Osteocyte (in vitro differentiated cells): ENCODE results near the gene TCF7L1. TPM values are rescaled to one million over a fixed set of nuclear protein-coding genes. Genes with fewer than 3 reads are reported as not detected.
A peak's percentile ranks its signal among the peaks of the same experiment; 100 is the strongest.
"Not testable (repeated sequence)": the region's sequence is repeated elsewhere in the genome, so short reads cannot be mapped to it uniquely, and the experiment has no call there.

ENCODE experiments used
- DNase-seq: peaks from one replicate; pipeline ENCODE4 v3.0.0; 2021; ENCODE audit warnings: mixed read lengths; ENCODE audit not compliant: unreplicated experiment; ENCODE audit errors: extremely low spot score
- H3K27ac Mint-ChIP-seq: one replicate; pipeline ENCODE4 v1.8.0; 2021; ENCODE audit warnings: mild to moderate bottlenecking, mixed read lengths; ENCODE audit not compliant: unreplicated experiment
- H3K27me3 Mint-ChIP-seq: one replicate; pipeline ENCODE4 v1.8.0; 2021; ENCODE audit warnings: mixed read lengths; ENCODE audit not compliant: unreplicated experiment
- H3K36me3 Mint-ChIP-seq: one replicate; pipeline ENCODE4 v1.8.0; 2021; ENCODE audit warnings: mixed read lengths; ENCODE audit not compliant: unreplicated experiment
- H3K4me1 Mint-ChIP-seq: one replicate; pipeline ENCODE4 v1.8.0; 2021; ENCODE audit warnings: mixed read lengths; ENCODE audit not compliant: unreplicated experiment
- H3K4me3 Mint-ChIP-seq: one replicate; pipeline ENCODE4 v1.8.0; 2021; ENCODE audit warnings: mild to moderate bottlenecking, moderate library complexity, mixed read lengths; ENCODE audit not compliant: unreplicated experiment
- H3K9me3 Mint-ChIP-seq: one replicate; pipeline ENCODE4 v1.8.0; 2021; ENCODE audit warnings: mixed read lengths; ENCODE audit not compliant: unreplicated experiment
- CTCF ChIP-seq: fragments of 200-600 bp; sonication (generic); IDR thresholded peaks from 2 replicates; pipeline ENCODE4 v1.5.0; 2021; ENCODE audit warnings: antibody characterized with exemption, mild to moderate bottlenecking, moderate library complexity
- total RNA-seq: library from RNA; stranded (reverse); gene quantifications from 2 replicates; pipeline ENCODE4 v1.2.1, GENCODE V29; 2021

Gene TCF7L1
- total RNA-seq, 1 donor from 2014 or later = 31.8 TPM

DNA sequence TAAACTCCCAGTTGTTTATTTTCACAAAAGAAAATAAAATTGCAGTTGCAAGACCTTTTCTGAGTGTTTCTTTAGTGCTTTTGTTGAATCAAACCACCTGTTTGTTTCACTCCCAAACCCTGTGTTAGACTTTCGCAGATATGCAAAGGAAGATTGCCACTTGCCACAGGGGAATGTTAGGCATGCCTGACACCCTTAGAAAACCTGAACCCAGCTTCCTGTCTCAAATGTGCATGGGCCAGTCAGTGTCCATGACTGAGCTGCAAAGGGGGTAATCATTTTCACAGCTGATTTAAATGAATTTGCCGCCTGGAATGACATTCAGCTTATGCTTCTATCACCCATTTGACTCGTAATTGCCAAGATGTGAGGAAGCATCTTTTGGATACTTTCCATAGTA is 177.1 kb downstream of the TCF7L1 start:
- H3K27me3 Mint-ChIP-seq = no peaks in the 10 kb centered on the region
- no peaks in the 10 kb centered on the region for H3K9me3 Mint-ChIP-seq
- peaks cover 25% of the 10 kb centered on the region for H3K4me1 Mint-ChIP-seq
- no peak for DNase-seq
- H3K4me3 Mint-ChIP-seq = no peak overlapping the region
- TF ChIP-seq CTCF = no peak
- peaks cover 24% of the 10 kb centered on the region for H3K36me3 Mint-ChIP-seq
- no peak overlapping the region for H3K27ac Mint-ChIP-seq

DNA sequence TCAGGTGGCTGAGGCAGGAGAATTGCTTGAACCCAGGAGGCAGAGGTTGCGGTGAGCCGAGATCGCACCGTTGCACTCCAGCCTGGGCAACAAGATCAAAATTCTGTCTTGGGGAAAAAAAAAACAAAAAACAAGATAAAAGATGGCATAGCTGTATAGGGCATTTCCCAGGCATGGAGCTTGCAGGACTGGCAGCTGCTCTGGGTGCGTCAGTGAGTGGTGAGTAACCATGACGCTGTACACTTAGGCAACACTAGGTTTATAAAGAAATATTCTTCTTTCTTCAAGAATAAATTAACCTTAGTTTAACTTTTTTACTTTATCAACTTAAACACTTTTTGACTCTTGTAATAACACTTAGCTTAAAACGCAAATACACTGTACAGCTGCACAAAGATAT is 179.2 kb downstream of the TCF7L1 start:
- Mint-ChIP-seq H3K4me3 (no peak overlapping the region), H3K9me3 (no peaks in the 10 kb centered on the region), H3K36me3 (peaks cover 20% of the 10 kb centered on the region), H3K27ac (no peak overlapping the region), H3K4me1 (peaks cover 25% of the 10 kb centered on the region), H3K27me3 (no peaks in the 10 kb centered on the region)
- no peak for DNase-seq
- TF ChIP-seq CTCF = no peak

DNA sequence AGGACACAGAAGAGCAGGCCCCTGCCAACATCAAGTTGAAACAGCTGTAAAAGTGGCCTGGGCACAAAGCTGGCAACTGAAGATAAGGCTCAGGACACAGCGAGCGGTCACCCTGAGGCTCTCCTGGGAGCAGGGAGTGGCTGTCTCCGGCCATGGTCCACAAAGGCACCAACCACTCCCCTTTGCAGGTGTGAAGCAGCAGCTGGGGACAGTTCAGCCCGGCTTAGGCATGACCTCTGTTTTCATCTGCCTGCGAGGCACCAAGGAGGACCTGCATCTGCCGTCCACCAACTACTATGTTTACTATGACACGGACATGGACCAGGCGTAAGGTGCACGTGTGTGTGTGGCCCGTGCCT is 181.7 kb downstream of the TCF7L1 start:
- no peaks in the 10 kb centered on the region for H3K9me3 Mint-ChIP-seq
- no peak overlapping the region for H3K27ac Mint-ChIP-seq
- no peak for DNase-seq
- TF ChIP-seq CTCF = no peak
- H3K27me3 Mint-ChIP-seq = no peaks in the 10 kb centered on the region
- no peak overlapping the region for H3K4me3 Mint-ChIP-seq
- H3K4me1 Mint-ChIP-seq = peaks cover 25% of the 10 kb centered on the region
- peaks cover 25% of the 10 kb centered on the region for H3K36me3 Mint-ChIP-seq

GRCh38 chr2:85315921-85316320 is 182.7 kb downstream of the TCF7L1 start:
- H3K4me1 Mint-ChIP-seq = peaks cover 21% of the 10 kb centered on the region
- H3K27me3 Mint-ChIP-seq, H3K9me3 Mint-ChIP-seq, DNase-seq, H3K4me3 Mint-ChIP-seq, H3K27ac Mint-ChIP-seq: not testable (repeated sequence)
- H3K36me3 Mint-ChIP-seq = peaks cover 26% of the 10 kb centered on the region

GRCh38 chr2:85318222-85319074 is 185.3 kb downstream of the TCF7L1 start:
- no peak for DNase-seq
- Mint-ChIP-seq H3K4me1 (peaks cover 21% of the 10 kb centered on the region), H3K27ac (peak overlapping the region; percentile 27), H3K36me3 (peaks cover 47% of the 10 kb centered on the region), H3K4me3 (no peak overlapping the region), H3K27me3 (no peaks in the 10 kb centered on the region), H3K9me3 (no peaks in the 10 kb centered on the region)
- TF ChIP-seq CTCF = no peak
